ENCODE results near the gene TUT7.
"Not testable (repeated sequence)": the region's sequence is repeated elsewhere in the genome, so short reads cannot be mapped to it uniquely, and the experiment has no call there.

The TUT7 gene

GRCh38 chr9:86354011-86354817 is at the start of gene TUT7:
TSS of gene TUT7 (minus strand) at chr9:86354410. CDS start at chr9:86353199, 1,211 bp downstream.
- peak; percentile 96 for DNase-seq (ENCODE audit: low spot score)

- no peak for DNase-seq (ENCODE audit: low spot score)
Measured at GRCh38 chr9:86402591-86402990, 48.4 kb upstream of the TUT7 start.

- DNase-seq (ENCODE audit: low spot score): no peak
Measured at GRCh38 chr9:86396412-86396811, 42.2 kb upstream of the TUT7 start.

GRCh38 chr9:86390184-86390583 is 36.0 kb upstream of the TUT7 start:
- not testable (repeated sequence) for DNase-seq (ENCODE audit: low spot score)

- DNase-seq (ENCODE audit: low spot score): no peak
Measured at GRCh38 chr9:86389628-86390027, 35.4 kb upstream of the TUT7 start.

- no peak for DNase-seq (ENCODE audit: low spot score)
Measured at GRCh38 chr9:86387376-86387775, 33.2 kb upstream of the TUT7 start.

GRCh38 chr9:86383000-86383399 is 28.8 kb upstream of the TUT7 start:
- not testable (repeated sequence) for DNase-seq (ENCODE audit: low spot score)

GRCh38 chr9:86376016-86376415 is 21.8 kb upstream of the TUT7 start:
- DNase-seq (ENCODE audit: low spot score): no peak

- no peak for DNase-seq (ENCODE audit: low spot score)
Measured at GRCh38 chr9:86369810-86370209, 15.6 kb upstream of the TUT7 start.

GRCh38 chr9:86368871-86369521 is 14.8 kb upstream of the TUT7 start:
- peak; percentile 22 for DNase-seq (ENCODE audit: low spot score)

- DNase-seq (ENCODE audit: low spot score): no peak
Measured at GRCh38 chr9:86361176-86361575, 7.0 kb upstream of the TUT7 start.

- DNase-seq (ENCODE audit: low spot score): no peak
Measured at GRCh38 chr9:86359151-86359879, 5.1 kb upstream of the TUT7 start.

GRCh38 chr9:86356871-86357866 is 3.0 kb upstream of the TUT7 start:
- DNase-seq (ENCODE audit: low spot score): no peak

GRCh38 chr9:86355814-86356213 is 1.6 kb upstream of the TUT7 start:
- DNase-seq (ENCODE audit: low spot score): no peak

- peak; percentile 37 for DNase-seq (ENCODE audit: low spot score)
Measured at GRCh38 chr9:86354818-86355309, 654 bp upstream of the TUT7 start.

GRCh38 chr9:86353655-86354010 is 577 bp downstream of the TUT7 start:
- DNase-seq (ENCODE audit: low spot score): no peak

GRCh38 chr9:86352440-86353077 is 1.7 kb downstream of the TUT7 start:
- DNase-seq (ENCODE audit: low spot score): peak; percentile 4

GRCh38 chr9:86351880-86352279 is 2.3 kb downstream of the TUT7 start:
- DNase-seq (ENCODE audit: low spot score): no peak

GRCh38 chr9:86350006-86350760 is 4.0 kb downstream of the TUT7 start:
- no peak for DNase-seq (ENCODE audit: low spot score)

- DNase-seq (ENCODE audit: low spot score): no peak
Measured at GRCh38 chr9:86349271-86349670, 4.9 kb downstream of the TUT7 start.
